Adrenal gland (tissue), 5 donors: ENCODE measurements around the gene ACTA2.

Experiments used
- POLR2A ChIP-seq, 2 donors: fragments of 450-650 bp; IDR thresholded peaks; one replicate each; pipeline ENCODE4 v1.6.1; 2017; ENCODE audit warnings: antibody characterized with exemption in 2 of 2, mild to moderate bottlenecking in 2 of 2, moderate library complexity in 1 of 2
- TF ChIP-seq, protein P1 (sequence below), 6 experiments: fragments of 450-650 bp in 4 of 6; fragments of 200-600 bp in 2 of 6; sonication (generic) in 1 of 6; IDR thresholded peaks; 1 replicate in 5 of 6; 2 replicates in 1 of 6; pipeline versions ENCODE4 v1.5.1 to v1.8.0; 2016 to 2021; ENCODE audit warnings: antibody characterized with exemption in 6 of 6, mild to moderate bottlenecking in 2 of 6, moderate library complexity in 1 of 6
- donor health status: DM: no; HTN: no; CAD: no.

GRCh38 chr10:88911851-88912250 lies 40.7 kb downstream of the ACTA2 start:
- TF ChIP-seq, protein P1, sequence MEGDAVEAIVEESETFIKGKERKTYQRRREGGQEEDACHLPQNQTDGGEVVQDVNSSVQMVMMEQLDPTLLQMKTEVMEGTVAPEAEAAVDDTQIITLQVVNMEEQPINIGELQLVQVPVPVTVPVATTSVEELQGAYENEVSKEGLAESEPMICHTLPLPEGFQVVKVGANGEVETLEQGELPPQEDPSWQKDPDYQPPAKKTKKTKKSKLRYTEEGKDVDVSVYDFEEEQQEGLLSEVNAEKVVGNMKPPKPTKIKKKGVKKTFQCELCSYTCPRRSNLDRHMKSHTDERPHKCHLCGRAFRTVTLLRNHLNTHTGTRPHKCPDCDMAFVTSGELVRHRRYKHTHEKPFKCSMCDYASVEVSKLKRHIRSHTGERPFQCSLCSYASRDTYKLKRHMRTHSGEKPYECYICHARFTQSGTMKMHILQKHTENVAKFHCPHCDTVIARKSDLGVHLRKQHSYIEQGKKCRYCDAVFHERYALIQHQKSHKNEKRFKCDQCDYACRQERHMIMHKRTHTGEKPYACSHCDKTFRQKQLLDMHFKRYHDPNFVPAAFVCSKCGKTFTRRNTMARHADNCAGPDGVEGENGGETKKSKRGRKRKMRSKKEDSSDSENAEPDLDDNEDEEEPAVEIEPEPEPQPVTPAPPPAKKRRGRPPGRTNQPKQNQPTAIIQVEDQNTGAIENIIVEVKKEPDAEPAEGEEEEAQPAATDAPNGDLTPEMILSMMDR (IDR thresholded peaks at IDR 0.05), result no peak
- no peak for TF ChIP-seq POLR2A (IDR thresholded peaks at IDR 0.05)
